NB4 (cell line): ENCODE measurements around the gene RBM19.

ENCODE experiments used
- CTCF ChIP-seq: IDR thresholded peaks from one replicate; pipeline ENCODE4 v1.5.1; 2012; ENCODE audit warnings: low read depth, low read length
- MYC ChIP-seq: IDR thresholded peaks from 2 replicates; pipeline ENCODE4 v1.6.1; 2011; ENCODE audit warnings: low read depth, low read length
- POLR2A ChIP-seq: IDR thresholded peaks from 2 replicates; pipeline ENCODE4 v1.6.1; 2011; ENCODE audit warnings: mild to moderate bottlenecking; ENCODE audit not compliant: insufficient read length; ENCODE audit errors: extremely low read depth

DNA sequence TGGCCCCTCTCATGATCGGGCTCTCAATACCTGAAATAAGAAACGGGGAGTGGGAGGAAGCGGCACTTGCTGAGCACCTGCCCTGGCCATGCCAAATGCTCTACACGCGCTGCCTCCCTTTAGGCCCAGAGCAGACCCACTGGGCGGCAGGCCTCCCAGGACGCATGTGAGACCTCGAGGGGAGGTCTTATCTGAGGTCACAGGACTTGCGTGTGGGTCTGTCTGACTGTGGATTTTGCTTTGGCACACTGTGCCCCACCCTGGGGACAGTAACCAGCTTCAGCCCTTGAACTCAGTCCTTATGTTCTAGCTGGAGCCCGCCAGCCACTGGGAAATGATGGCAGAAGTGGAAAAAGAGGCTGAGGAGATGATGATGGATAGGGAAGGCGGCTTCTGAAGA, 91.8 kb downstream of the RBM19 start:
- TF ChIP-seq POLR2A (no peak), MYC (no peak), CTCF (no peak)
